GM23338 (cell line): ENCODE measurements around the gene MUL1. TPM values are rescaled to one million over a fixed set of nuclear protein-coding genes. Genes with fewer than 3 reads are reported as not detected.

Experiments
- ATAC-seq: fragments of 200-7000 bp; cut with Tn5 transposase; 3 replicates; pipeline ENCODE4 v1.9.1; 2020
- DNase-seq: peaks from one replicate; pipeline ENCODE4 v3.0.0-alpha.2; 2015; ENCODE audit warnings: low spot score
- H2AFZ ChIP-seq: fragments of 200-600 bp; sonication (generic); 2 replicates; pipeline ENCODE4 v1.8.0; 2016; ENCODE audit warnings: antibody characterized with exemption, mild to moderate bottlenecking, moderate library complexity
- H3F3A ChIP-seq: fragments of 200-600 bp; sonication (generic); replicated peaks from 2 replicates; pipeline ENCODE4 v1.8.0; 2017; ENCODE audit warnings: antibody characterized with exemption, mixed run types, low read depth
- H3K27ac ChIP-seq: fragments of 200-600 bp; sonication (generic); 2 replicates; pipeline ENCODE4 v1.6.1; 2016; ENCODE audit warnings: low read depth
- H3K27me3 ChIP-seq: fragments of 200-600 bp; sonication (generic); 2 replicates; pipeline ENCODE4 v1.8.0; 2016; ENCODE audit warnings: mild to moderate bottlenecking, mixed run types, moderate library complexity; ENCODE audit not compliant: insufficient read depth
- H3K36me3 ChIP-seq: fragments of 200-600 bp; sonication (generic); 2 replicates; pipeline ENCODE4 v1.8.0; 2016; ENCODE audit warnings: mild to moderate bottlenecking; ENCODE audit not compliant: insufficient read depth
- H3K4me1 ChIP-seq: fragments of 200-600 bp; sonication (generic); 2 replicates; pipeline ENCODE4 v1.8.0; 2016; ENCODE audit warnings: mild to moderate bottlenecking, moderate library complexity; ENCODE audit not compliant: insufficient read depth
- H3K4me2 ChIP-seq: fragments of 200-600 bp; sonication (generic); 2 replicates; pipeline ENCODE4 v1.7.1; 2017; ENCODE audit warnings: mixed run types
- H3K4me3 ChIP-seq: fragments of 200-600 bp; sonication (generic); 2 replicates; pipeline ENCODE4 v1.6.1; 2016; ENCODE audit warnings: mixed run types
- H3K79me2 ChIP-seq: fragments of 200-600 bp; sonication (generic); replicated peaks from 2 replicates; pipeline ENCODE4 v1.8.0; 2017; ENCODE audit warnings: mild to moderate bottlenecking; ENCODE audit not compliant: insufficient read depth
- H3K9me2 ChIP-seq: fragments of 200-600 bp; sonication (generic); 2 replicates; pipeline ENCODE4 v1.8.0; 2017; ENCODE audit not compliant: insufficient read depth
- H4K20me1 ChIP-seq: fragments of 200-600 bp; sonication (generic); replicated peaks from 2 replicates; pipeline ENCODE4 v1.8.0; 2017; ENCODE audit warnings: mild to moderate bottlenecking; ENCODE audit not compliant: insufficient read depth
- H3K27ac Mint-ChIP-seq: 2 replicates; pipeline ENCODE4 v1.8.0; 2020; ENCODE audit warnings: inconsistent platforms, mild to moderate bottlenecking, moderate library complexity, mixed read lengths
- H3K27me3 Mint-ChIP-seq: 3 replicates; pipeline ENCODE4 v1.8.0; 2022; ENCODE audit warnings: low read depth, mild to moderate bottlenecking, moderate library complexity, mixed read lengths, inconsistent platforms; ENCODE audit not compliant: insufficient read depth, poor library complexity
- H3K36me3 Mint-ChIP-seq: 3 replicates; pipeline ENCODE4 v1.8.0; 2021; ENCODE audit warnings: low read depth, mild to moderate bottlenecking, inconsistent platforms, moderate library complexity, mixed read lengths
- H3K4me1 Mint-ChIP-seq: 3 replicates; pipeline ENCODE4 v1.8.0; 2020; ENCODE audit warnings: mild to moderate bottlenecking, inconsistent platforms, mixed read lengths
- H3K4me3 Mint-ChIP-seq: 3 replicates; pipeline ENCODE4 v1.8.0; 2021; ENCODE audit warnings: moderate library complexity, mild to moderate bottlenecking, inconsistent platforms, mixed read lengths
- H3K9me3 Mint-ChIP-seq: 3 replicates; pipeline ENCODE4 v1.8.0; 2020; ENCODE audit warnings: moderate library complexity, mild to moderate bottlenecking, inconsistent platforms, mixed read lengths
- CREB1 ChIP-seq: fragments of 250-450 bp; sonication (Bioruptor Pico); IDR thresholded peaks from 2 replicates; pipeline ENCODE4 v1.5.0; 2020; ENCODE audit warnings: low read depth, mild to moderate bottlenecking, moderate library complexity
- CTCF ChIP-seq, 2 experiments: fragments of 200-600 bp in 1 of 2; sonication (generic) in 1 of 2; conservative IDR thresholded peaks; 2 replicates each; pipeline versions ENCODE4 v1.5.1 to v1.6.1; 2016 to 2017; ENCODE audit warnings: antibody characterized with exemption in 2 of 2, low read depth in 2 of 2, mild to moderate bottlenecking in 2 of 2, moderate library complexity in 1 of 2
- ETS1 ChIP-seq: IDR thresholded peaks from 2 replicates; pipeline ENCODE4 v1.6.1; 2016; ENCODE audit warnings: antibody characterized with exemption
- EZH2 ChIP-seq: fragments of 200-600 bp; sonication (generic); IDR thresholded peaks from one replicate; pipeline ENCODE4 v1.8.0; 2017; ENCODE audit warnings: antibody characterized with exemption, mild to moderate bottlenecking, low read depth; ENCODE audit not compliant: unreplicated experiment
- EZH2phosphoT487 ChIP-seq: fragments of 200-600 bp; sonication (generic); IDR thresholded peaks from one replicate; pipeline ENCODE4 v1.8.1; 2018; ENCODE audit warnings: antibody characterized with exemption; ENCODE audit not compliant: unreplicated experiment
- JUNB ChIP-seq: IDR thresholded peaks from one replicate; pipeline ENCODE4 v1.6.1; 2016; ENCODE audit warnings: antibody characterized with exemption; ENCODE audit not compliant: unreplicated experiment
- NANOG ChIP-seq: IDR thresholded peaks from 2 replicates; pipeline ENCODE4 v1.6.1; 2016; ENCODE audit warnings: antibody characterized with exemption, borderline replicate concordance
- POLR2AphosphoS5 ChIP-seq: IDR thresholded peaks from 2 replicates; pipeline ENCODE4 v1.6.1; 2016; ENCODE audit warnings: antibody characterized with exemption, low read depth
- STAT1 ChIP-seq: IDR thresholded peaks from one replicate; pipeline ENCODE4 v1.6.1; 2016; ENCODE audit warnings: antibody characterized with exemption; ENCODE audit not compliant: unreplicated experiment
- ZNF114 ChIP-seq: fragments of 250-450 bp; sonication (Bioruptor Pico); IDR thresholded peaks from 2 replicates; pipeline ENCODE4 v1.5.0; 2020; ENCODE audit warnings: mild to moderate bottlenecking, moderate library complexity
- ZNF331 ChIP-seq: fragments of 250-450 bp; sonication (Bioruptor Pico); IDR thresholded peaks from 2 replicates; pipeline ENCODE4 v1.5.0; 2020; ENCODE audit warnings: low read depth, mild to moderate bottlenecking, moderate library complexity
- ZNF462 ChIP-seq: fragments of 250-450 bp; sonication (Bioruptor Pico); IDR thresholded peaks from 2 replicates; pipeline ENCODE4 v1.5.0; 2020; ENCODE audit warnings: mild to moderate bottlenecking, moderate library complexity
- polyA plus RNA-seq: library from polyadenylated mRNA; unstranded; fragments of >200 nt; fragmentation: Nextera tagmentation; extraction: Ambion mirVana; gene quantifications from 2 replicates; pipeline ENCODE4 v1.2.1, GENCODE V29; 2016
- total RNA-seq: library from RNA; depleted of rRNA; stranded (reverse); fragments of >200 nt; shearing (Covaris generic); gene quantifications from 2 replicates; pipeline ENCODE4 v1.2.3, GENCODE V29; 2014
- TF ChIP-seq, protein P1 (sequence below): IDR thresholded peaks from one replicate; pipeline ENCODE4 v1.6.1; 2018; ENCODE audit warnings: antibody characterized with exemption; ENCODE audit not compliant: unreplicated experiment

The MUL1 gene
- total and polyA plus RNA-seq, 2 experiments from 2014 or later, result 8.9 to 26.2 TPM

DNA sequence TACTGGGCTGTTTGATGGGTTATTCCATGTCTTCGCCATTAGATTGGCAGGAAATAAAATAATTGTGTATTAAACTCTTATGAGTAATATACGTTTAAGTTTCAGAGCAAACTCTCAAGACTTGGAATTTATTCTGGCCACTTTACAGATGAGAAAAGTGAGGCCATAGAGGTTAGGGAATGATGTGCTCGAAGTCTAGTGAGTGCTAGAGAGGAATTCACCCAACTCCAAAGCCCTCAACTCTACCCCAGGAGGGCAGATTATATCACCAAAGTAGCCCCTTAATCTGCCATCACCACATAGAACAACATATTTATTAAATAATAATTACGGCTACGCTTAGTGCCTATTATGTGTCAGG lies 440 bp upstream of the MUL1 start:
- Histone ChIP-seq H3K27me3 (no peaks in the 10 kb centered on the region), H3K4me2 (peak overlapping the region; percentile 88), H3K27ac (no peak overlapping the region), H3K4me1 (no peaks in the 10 kb centered on the region; the same call in 1 of the 2 replicates), H3F3A (no peaks in the 10 kb centered on the region), H3K4me3 (peak overlapping the region; percentile 95), H3K9me2 (no peaks in the 10 kb centered on the region), H3K79me2 (peaks cover 42% of the 10 kb centered on the region), H3K36me3 (no peaks in the 10 kb centered on the region), H2AFZ (peak overlapping the region; percentile 93), H4K20me1 (peaks cover 14% of the 10 kb centered on the region; the same call in 1 of the 2 replicates)
- no peaks in the 10 kb centered on the region for H3K36me3 Mint-ChIP-seq
- DNase-seq (no peak), ATAC-seq (no peak)
- H3K4me3 Mint-ChIP-seq, result peak overlapping the region; percentile 89
- TF ChIP-seq EZH2, result no peak
- TF ChIP-seq ZNF462 (CRISPR knock-in tag), result no peak
- TF ChIP-seq CREB1 (CRISPR knock-in tag), result no peak
- TF ChIP-seq STAT1, result no peak
- TF ChIP-seq CTCF (conservative IDR thresholded peaks at IDR 0.05; ENCODE audit: low read depth in 2 of 2), result no peak
- TF ChIP-seq, protein P1, sequence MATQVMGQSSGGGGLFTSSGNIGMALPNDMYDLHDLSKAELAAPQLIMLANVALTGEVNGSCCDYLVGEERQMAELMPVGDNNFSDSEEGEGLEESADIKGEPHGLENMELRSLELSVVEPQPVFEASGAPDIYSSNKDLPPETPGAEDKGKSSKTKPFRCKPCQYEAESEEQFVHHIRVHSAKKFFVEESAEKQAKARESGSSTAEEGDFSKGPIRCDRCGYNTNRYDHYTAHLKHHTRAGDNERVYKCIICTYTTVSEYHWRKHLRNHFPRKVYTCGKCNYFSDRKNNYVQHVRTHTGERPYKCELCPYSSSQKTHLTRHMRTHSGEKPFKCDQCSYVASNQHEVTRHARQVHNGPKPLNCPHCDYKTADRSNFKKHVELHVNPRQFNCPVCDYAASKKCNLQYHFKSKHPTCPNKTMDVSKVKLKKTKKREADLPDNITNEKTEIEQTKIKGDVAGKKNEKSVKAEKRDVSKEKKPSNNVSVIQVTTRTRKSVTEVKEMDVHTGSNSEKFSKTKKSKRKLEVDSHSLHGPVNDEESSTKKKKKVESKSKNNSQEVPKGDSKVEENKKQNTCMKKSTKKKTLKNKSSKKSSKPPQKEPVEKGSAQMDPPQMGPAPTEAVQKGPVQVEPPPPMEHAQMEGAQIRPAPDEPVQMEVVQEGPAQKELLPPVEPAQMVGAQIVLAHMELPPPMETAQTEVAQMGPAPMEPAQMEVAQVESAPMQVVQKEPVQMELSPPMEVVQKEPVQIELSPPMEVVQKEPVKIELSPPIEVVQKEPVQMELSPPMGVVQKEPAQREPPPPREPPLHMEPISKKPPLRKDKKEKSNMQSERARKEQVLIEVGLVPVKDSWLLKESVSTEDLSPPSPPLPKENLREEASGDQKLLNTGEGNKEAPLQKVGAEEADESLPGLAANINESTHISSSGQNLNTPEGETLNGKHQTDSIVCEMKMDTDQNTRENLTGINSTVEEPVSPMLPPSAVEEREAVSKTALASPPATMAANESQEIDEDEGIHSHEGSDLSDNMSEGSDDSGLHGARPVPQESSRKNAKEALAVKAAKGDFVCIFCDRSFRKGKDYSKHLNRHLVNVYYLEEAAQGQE, result no peak
- TF ChIP-seq ZNF331 (CRISPR knock-in tag), result no peak
- no peak for TF ChIP-seq JUNB
- TF ChIP-seq ZNF114 (CRISPR knock-in tag), result no peak
- TF ChIP-seq NANOG, result no peak
- TF ChIP-seq POLR2AphosphoS5, result no peak
- TF ChIP-seq EZH2phosphoT487, result no peak
- TF ChIP-seq ETS1, result no peak
- H3K27me3 Mint-ChIP-seq, result peaks cover 13% of the 10 kb centered on the region
- H3K4me1 Mint-ChIP-seq, result peaks cover 4% of the 10 kb centered on the region; the same call in 2 of the 3 replicates
- H3K9me3 Mint-ChIP-seq, result no peaks in the 10 kb centered on the region
- no peak overlapping the region for H3K27ac Mint-ChIP-seq
